HEK293 (cell line): ENCODE data around the gene EDIL3.

ENCODE experiments used
- CTCF ChIA-PET: fragments of 350-600 bp; formaldehyde crosslinking; extraction: SDS; loops from one replicate; lab custom pipeline; 2021; ENCODE audit warnings: antibody characterized with exemption; lab: Yijun Ruan, JAX
- POLR2A ChIA-PET: fragments of 300-600 bp; formaldehyde crosslinking; extraction: SDS; loops from one replicate; lab custom pipeline; 2020; ENCODE audit warnings: antibody characterized with exemption, inconsistent platforms; lab: Yijun Ruan, JAX
- H3K27ac ChIP-seq: fragments of 200-500 bp; sonication (Bioruptor generic); 2 replicates; pipeline ENCODE4 v1.5.1; 2014; ENCODE audit warnings: low read depth, low read length, control low read depth, inconsistent platforms; ENCODE audit errors: extremely low read depth
- H3K36me3 ChIP-seq, 2 experiments: fragments of 200-500 bp in 1 of 2; sonication (Bioruptor generic) in 1 of 2; 1 replicate in 1 of 2; 2 replicates in 1 of 2; pipeline ENCODE4 v1.5.1; 2014 to 2017; ENCODE audit warnings: inconsistent platforms in 2 of 2, low read length in 2 of 2; ENCODE audit not compliant: control insufficient read depth in 2 of 2, insufficient read depth in 1 of 2
- H3K4me1 ChIP-seq: fragments of 200-500 bp; sonication (Bioruptor generic); 2 replicates; pipeline ENCODE4 v1.5.1; 2014; ENCODE audit warnings: mild to moderate bottlenecking, low read length, inconsistent platforms; ENCODE audit not compliant: control insufficient read depth, insufficient read depth
- H3K4me3 ChIP-seq: 2 replicates; pipeline ENCODE4 v1.5.1; 2011; ENCODE audit warnings: low read depth, mild to moderate bottlenecking, control low read depth, low read length, moderate library complexity
- H3K9me3 ChIP-seq: fragments of 200-500 bp; sonication (Bioruptor generic); 2 replicates; pipeline ENCODE4 v1.5.1; 2014; ENCODE audit warnings: low read depth, low read length, inconsistent platforms; ENCODE audit not compliant: control insufficient read depth, insufficient read depth
- BCL11A ChIP-seq: fragments of 450-650 bp; formaldehyde crosslinking; IDR thresholded peaks from 2 replicates; pipeline ENCODE4 v1.5.1; 2016; ENCODE audit warnings: low read depth, missing biosample characterization, missing genetic modification characterization
- BCL11B ChIP-seq: fragments of 450-650 bp; formaldehyde crosslinking; IDR thresholded peaks from 2 replicates; pipeline ENCODE4 v1.5.1; 2016; ENCODE audit warnings: low read depth, missing biosample characterization, missing genetic modification characterization
- GFI1B ChIP-seq: fragments of 450-650 bp; formaldehyde crosslinking; IDR thresholded peaks from 2 replicates; pipeline ENCODE4 v1.5.1; 2016; ENCODE audit warnings: missing biosample characterization, missing genetic modification characterization
- KLF16 ChIP-seq: fragments of 450-650 bp; formaldehyde crosslinking; IDR thresholded peaks from 2 replicates; pipeline ENCODE4 v1.5.1; 2017; ENCODE audit warnings: missing biosample characterization, missing genetic modification characterization
- SP2 ChIP-seq: fragments of 450-650 bp; formaldehyde crosslinking; IDR thresholded peaks from 2 replicates; pipeline ENCODE4 v1.5.1; 2016; ENCODE audit warnings: missing biosample characterization, missing genetic modification characterization
- ZBTB1 ChIP-seq: fragments of 450-650 bp; formaldehyde crosslinking; IDR thresholded peaks from 2 replicates; pipeline ENCODE4 v1.5.1; 2016; ENCODE audit warnings: missing biosample characterization, missing genetic modification characterization
- ZFHX2 ChIP-seq: fragments of 450-650 bp; formaldehyde crosslinking; conservative IDR thresholded peaks from 2 replicates; pipeline ENCODE4 v1.5.1; 2016; ENCODE audit warnings: missing biosample characterization, missing genetic modification characterization
- ZNF146 ChIP-seq: fragments of 450-650 bp; formaldehyde crosslinking; IDR thresholded peaks from 2 replicates; pipeline ENCODE4 v1.5.1; 2016; ENCODE audit warnings: missing biosample characterization, missing genetic modification characterization
- ZNF16 ChIP-seq: fragments of 450-650 bp; formaldehyde crosslinking; IDR thresholded peaks from 2 replicates; pipeline ENCODE4 v1.5.1; 2016; ENCODE audit warnings: low read depth, missing biosample characterization, missing genetic modification characterization
- ZNF23 ChIP-seq: fragments of 450-650 bp; formaldehyde crosslinking; IDR thresholded peaks from 2 replicates; pipeline ENCODE4 v1.5.1; 2016; ENCODE audit warnings: missing biosample characterization, missing genetic modification characterization, borderline replicate concordance
- ZNF266 ChIP-seq: fragments of 450-650 bp; formaldehyde crosslinking; IDR thresholded peaks from 2 replicates; pipeline ENCODE4 v1.5.1; 2016; ENCODE audit warnings: missing biosample characterization, missing genetic modification characterization, low read depth
- ZNF341 ChIP-seq: fragments of 450-650 bp; formaldehyde crosslinking; IDR thresholded peaks from 2 replicates; pipeline ENCODE4; 2016; ENCODE audit warnings: low read depth, missing biosample characterization, missing genetic modification characterization
- ZNF548 ChIP-seq: fragments of 450-650 bp; formaldehyde crosslinking; IDR thresholded peaks from 2 replicates; pipeline ENCODE4 v1.5.1; 2016; ENCODE audit warnings: missing biosample characterization, missing genetic modification characterization
- ZNF560 ChIP-seq: fragments of 450-650 bp; formaldehyde crosslinking; IDR thresholded peaks from 2 replicates; pipeline ENCODE4 v1.5.1; 2017; ENCODE audit warnings: missing biosample characterization, missing genetic modification characterization, borderline replicate concordance
- ZNF561 ChIP-seq: fragments of 450-650 bp; IDR thresholded peaks from 2 replicates; pipeline ENCODE4 v1.5.1; 2018; ENCODE audit warnings: missing biosample characterization, missing genetic modification characterization, borderline replicate concordance
- ZNF621 ChIP-seq: fragments of 450-650 bp; formaldehyde crosslinking; IDR thresholded peaks from 2 replicates; pipeline ENCODE4 v1.5.1; 2017; ENCODE audit warnings: missing biosample characterization, missing genetic modification characterization
- ZNF670 ChIP-seq: fragments of 450-650 bp; formaldehyde crosslinking; IDR thresholded peaks from 2 replicates; pipeline ENCODE4 v1.5.1; 2016; ENCODE audit warnings: missing biosample characterization, missing genetic modification characterization, low read depth
- ZNF768 ChIP-seq: fragments of 450-650 bp; formaldehyde crosslinking; IDR thresholded peaks from 2 replicates; pipeline ENCODE4 v1.5.1; 2018; ENCODE audit warnings: missing biosample characterization, mild to moderate bottlenecking, missing genetic modification characterization
- ZNF785 ChIP-seq: fragments of 450-650 bp; formaldehyde crosslinking; IDR thresholded peaks from 2 replicates; pipeline ENCODE4 v1.5.1; 2016; ENCODE audit warnings: missing biosample characterization, missing genetic modification characterization
- ZSCAN23 ChIP-seq: fragments of 450-650 bp; formaldehyde crosslinking; IDR thresholded peaks from 2 replicates; pipeline ENCODE4 v1.5.1; 2016; ENCODE audit warnings: missing biosample characterization, missing genetic modification characterization
- TF ChIP-seq, protein P1 (sequence below): fragments of 450-650 bp; formaldehyde crosslinking; IDR thresholded peaks from 2 replicates; pipeline ENCODE4 v1.5.1; 2016; ENCODE audit warnings: missing biosample characterization, missing genetic modification characterization
- TF ChIP-seq, protein P2 (sequence below): fragments of 450-650 bp; formaldehyde crosslinking; IDR thresholded peaks from 2 replicates; pipeline ENCODE4 v1.5.1; 2016; ENCODE audit warnings: missing biosample characterization, missing genetic modification characterization

EDIL3 gene

DNA sequence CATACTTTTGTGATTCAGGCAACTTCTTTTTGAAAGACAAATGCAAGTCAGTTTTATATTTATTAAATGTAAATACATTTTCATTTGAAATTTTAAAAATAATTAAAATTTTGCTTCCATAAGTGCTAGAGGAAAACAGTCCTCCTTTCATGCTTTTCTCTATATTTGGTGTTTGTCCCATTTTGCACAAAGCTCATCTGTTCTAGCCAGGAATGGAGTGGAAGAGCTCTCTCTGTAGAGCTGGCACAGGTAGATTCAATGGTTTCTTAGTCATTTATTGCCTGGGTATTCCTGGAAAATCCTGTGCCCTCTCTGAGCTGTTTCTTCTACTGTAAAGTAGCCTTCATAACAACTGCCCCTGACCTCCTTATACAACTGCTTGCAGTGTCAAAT is 396.4 kb downstream of the EDIL3 start (continued):
- TF ChIP-seq ZNF768 (tag by site-specific recombination) = no peak
- TF ChIP-seq KLF16 = no peak

DNA sequence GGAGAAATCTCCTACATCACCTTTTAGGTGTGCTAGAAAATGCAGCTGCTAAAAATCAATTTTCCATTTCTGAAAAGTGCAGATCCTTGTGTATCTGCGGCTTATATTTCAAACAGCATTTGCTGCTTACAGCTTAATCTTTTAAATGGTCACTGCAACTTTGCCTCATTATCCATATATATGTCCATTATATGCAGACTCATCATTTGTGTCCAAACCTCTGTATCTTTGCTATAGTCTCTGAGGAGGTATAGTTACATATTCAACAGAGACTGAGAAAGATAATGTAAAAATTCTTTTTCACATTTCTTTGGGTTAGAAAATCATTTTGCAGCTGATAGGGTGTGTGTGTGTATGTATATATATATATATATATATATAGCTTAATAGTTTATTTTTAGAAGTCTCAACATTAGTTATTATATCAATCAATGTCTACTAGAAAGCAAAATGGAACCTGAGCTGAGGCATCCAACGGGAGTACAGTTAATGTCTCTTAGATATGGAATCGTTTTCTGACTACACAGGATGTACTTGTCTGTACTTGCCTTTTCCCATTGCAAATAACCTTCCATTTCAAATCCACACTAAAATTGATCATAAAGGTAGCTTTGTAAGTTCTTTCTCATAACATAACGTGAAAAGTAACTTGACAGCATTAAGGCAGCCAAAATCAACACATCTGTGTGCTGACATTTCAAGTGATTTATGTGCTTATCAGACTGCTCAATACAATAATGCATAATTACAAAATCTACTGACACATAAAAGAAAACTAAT is 397.0 kb downstream of the EDIL3 start:
- ChIA-PET CTCF (interaction anchor here (0.8 kb wide), 1 partner anchor 385 kb away, joined by 3 read pairs; no protein-coding TSS in a partner anchor), POLR2A (no interaction called here)
- H3K9me3 ChIP-seq = no peaks in the 10 kb centered on the region
- H3K4me1 ChIP-seq = no peaks in the 10 kb centered on the region
- no peak overlapping the region for H3K27ac ChIP-seq
- no peaks in the 10 kb centered on the region for H3K36me3 ChIP-seq
- H3K4me3 ChIP-seq = no peak overlapping the region
- TF ChIP-seq ZNF266 (tag by site-specific recombination) = no peak
- TF ChIP-seq ZNF548 (tag by site-specific recombination) = no peak
- TF ChIP-seq ZNF560 (tag by site-specific recombination) = no peak
- TF ChIP-seq, all 188 proteins: peak for 0

DNA sequence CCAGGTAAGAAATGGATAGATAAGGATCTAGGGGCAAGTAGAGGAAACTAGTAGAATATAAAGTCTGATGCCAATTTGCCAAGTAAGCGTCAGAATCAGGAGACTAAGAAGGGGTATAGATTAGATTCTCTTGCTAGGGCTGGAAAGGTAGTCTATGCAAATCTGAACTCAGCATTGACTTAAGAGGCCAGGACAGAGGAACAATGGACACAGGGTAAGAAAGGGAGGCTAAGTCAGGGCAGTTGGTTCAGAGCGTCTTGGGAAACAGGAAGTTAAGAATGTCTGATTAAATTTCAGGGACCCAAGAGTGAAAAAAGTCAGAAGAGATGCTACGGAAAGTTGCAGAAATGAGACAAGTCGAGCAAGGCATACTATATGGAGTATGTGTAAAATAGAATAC is 400.8 kb downstream of the EDIL3 start:
- Histone ChIP-seq H3K4me3 (no peak overlapping the region), H3K36me3 (no peaks in the 10 kb centered on the region), H3K9me3 (no peaks in the 10 kb centered on the region), H3K4me1 (no peaks in the 10 kb centered on the region), H3K27ac (no peak overlapping the region)
- POLR2A ChIA-PET = no interaction called here
- CTCF ChIA-PET = no interaction called here
- TF ChIP-seq, protein P1, sequence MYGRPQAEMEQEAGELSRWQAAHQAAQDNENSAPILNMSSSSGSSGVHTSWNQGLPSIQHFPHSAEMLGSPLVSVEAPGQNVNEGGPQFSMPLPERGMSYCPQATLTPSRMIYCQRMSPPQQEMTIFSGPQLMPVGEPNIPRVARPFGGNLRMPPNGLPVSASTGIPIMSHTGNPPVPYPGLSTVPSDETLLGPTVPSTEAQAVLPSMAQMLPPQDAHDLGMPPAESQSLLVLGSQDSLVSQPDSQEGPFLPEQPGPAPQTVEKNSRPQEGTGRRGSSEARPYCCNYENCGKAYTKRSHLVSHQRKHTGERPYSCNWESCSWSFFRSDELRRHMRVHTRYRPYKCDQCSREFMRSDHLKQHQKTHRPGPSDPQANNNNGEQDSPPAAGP (tag by site-specific recombination) = no peak
- TF ChIP-seq ZNF341 (tag by site-specific recombination) = no peak
- no peak for TF ChIP-seq ZBTB1 (tag by site-specific recombination)

DNA sequence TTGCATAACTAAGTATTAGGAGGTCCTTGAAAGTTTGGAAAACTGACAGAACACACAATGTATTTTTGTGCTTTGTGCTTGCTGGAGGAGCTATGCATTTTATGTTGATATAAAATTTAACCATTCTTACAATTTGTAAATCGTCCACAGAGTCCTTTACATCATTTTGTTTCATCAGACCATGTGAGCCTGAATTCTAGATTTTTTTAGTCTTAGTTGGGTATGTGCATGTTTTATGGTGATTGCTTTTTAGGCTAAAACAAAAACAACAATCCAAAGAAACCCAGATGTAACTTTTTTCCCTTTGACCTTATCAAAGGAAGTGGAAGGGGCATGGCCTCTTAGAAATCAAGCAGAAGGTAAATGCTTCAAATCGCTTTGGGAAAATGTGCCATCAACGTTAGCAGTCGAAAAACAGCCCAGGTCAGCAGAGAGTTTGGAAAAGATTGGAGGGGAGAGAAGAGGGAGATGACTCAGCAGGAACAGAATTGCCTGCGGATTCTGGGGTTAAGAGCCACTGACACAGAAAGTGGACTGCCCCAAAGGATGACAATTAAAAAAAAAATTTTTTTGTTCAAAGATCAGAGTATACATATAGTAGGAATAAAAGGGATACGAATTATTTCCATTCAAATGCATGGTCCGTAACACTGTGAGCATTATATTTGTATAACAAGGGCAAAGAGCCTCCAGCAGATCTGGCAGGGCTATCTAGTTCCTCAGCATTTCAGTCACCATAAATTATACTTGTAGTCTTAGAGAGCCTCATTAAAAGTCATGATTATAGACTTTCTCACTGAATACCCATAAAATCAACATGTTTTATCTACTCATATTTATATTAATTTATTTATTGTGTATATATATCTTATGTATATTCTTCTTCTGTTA is 410.5 kb downstream of the EDIL3 start:
- no peak overlapping the region for H3K4me3 ChIP-seq
- TF ChIP-seq SP2 (no peak), ZNF146 (tag by site-specific recombination) (no peak), ZNF561 (no peak), ZNF785 (tag by site-specific recombination) (no peak), BCL11A (no peak)
- no peaks in the 10 kb centered on the region for H3K36me3 ChIP-seq
- H3K27ac ChIP-seq = no peak overlapping the region
- CTCF ChIA-PET = no interaction called here
- no peaks in the 10 kb centered on the region for H3K9me3 ChIP-seq
- POLR2A ChIA-PET = no interaction called here
- H3K4me1 ChIP-seq = no peaks in the 10 kb centered on the region

DNA sequence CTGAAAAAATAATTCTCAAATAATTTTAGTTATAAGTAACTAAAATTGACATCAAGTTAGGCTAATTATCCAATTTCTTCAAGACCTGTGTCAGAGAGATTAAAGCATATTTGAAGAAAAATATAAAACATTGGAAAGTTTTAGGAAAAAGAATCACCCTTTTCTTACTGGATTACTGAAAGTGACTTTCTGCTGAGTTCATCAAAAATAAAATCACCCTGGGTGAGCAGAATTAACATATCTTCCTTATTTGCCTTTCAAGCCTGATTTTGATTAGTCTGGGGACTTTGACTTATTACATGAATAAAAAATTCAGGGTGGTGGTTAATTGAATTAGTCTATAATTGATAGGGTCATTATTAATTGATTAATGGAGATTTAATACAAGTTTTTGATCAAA is 411.8 kb downstream of the EDIL3 start:
- TF ChIP-seq ZNF670 (no peak), ZNF561 (no peak), ZNF23 (tag by site-specific recombination) (no peak), ZSCAN23 (tag by site-specific recombination) (no peak), ZNF16 (tag by site-specific recombination) (no peak), ZNF341 (tag by site-specific recombination) (no peak), ZNF621 (tag by site-specific recombination) (no peak), BCL11B (no peak), GFI1B (tag by site-specific recombination) (no peak), ZFHX2 (tag by site-specific recombination) (no peak)
- TF ChIP-seq, protein P2, sequence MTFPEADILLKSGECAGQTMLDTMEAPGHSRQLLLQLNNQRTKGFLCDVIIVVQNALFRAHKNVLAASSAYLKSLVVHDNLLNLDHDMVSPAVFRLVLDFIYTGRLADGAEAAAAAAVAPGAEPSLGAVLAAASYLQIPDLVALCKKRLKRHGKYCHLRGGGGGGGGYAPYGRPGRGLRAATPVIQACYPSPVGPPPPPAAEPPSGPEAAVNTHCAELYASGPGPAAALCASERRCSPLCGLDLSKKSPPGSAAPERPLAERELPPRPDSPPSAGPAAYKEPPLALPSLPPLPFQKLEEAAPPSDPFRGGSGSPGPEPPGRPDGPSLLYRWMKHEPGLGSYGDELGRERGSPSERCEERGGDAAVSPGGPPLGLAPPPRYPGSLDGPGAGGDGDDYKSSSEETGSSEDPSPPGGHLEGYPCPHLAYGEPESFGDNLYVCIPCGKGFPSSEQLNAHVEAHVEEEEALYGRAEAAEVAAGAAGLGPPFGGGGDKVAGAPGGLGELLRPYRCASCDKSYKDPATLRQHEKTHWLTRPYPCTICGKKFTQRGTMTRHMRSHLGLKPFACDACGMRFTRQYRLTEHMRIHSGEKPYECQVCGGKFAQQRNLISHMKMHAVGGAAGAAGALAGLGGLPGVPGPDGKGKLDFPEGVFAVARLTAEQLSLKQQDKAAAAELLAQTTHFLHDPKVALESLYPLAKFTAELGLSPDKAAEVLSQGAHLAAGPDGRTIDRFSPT = no peak
- Histone ChIP-seq H3K27ac (no peak overlapping the region), H3K4me1 (no peaks in the 10 kb centered on the region), H3K36me3 (no peaks in the 10 kb centered on the region), H3K4me3 (no peak overlapping the region), H3K9me3 (no peaks in the 10 kb centered on the region)
- POLR2A ChIA-PET = no interaction called here
- CTCF ChIA-PET = no interaction called here
